OCI-LY7 (cell line): ENCODE data around the gene MKS1. TPM values are rescaled to one million over a fixed set of nuclear protein-coding genes. Genes with fewer than 3 reads are reported as not detected.
A peak's percentile ranks its signal among the peaks of the same experiment; 100 is the strongest.

Experiments used
- Bru-seq: library from RNA; stranded (reverse); fragments of 400-500 nt; gene quantifications from one replicate; lab custom pipeline; 2021; lab: Mats Ljungman, UMichigan
- BruChase-seq, 2 experiments: library from RNA; stranded (reverse); fragments of 400-500 nt; gene quantifications; one replicate each; lab custom pipeline; 2021; lab: Mats Ljungman, UMichigan
- BruUV-seq: library from RNA; stranded (reverse); fragments of 400-500 nt; replicated peaks from 2 replicates; lab custom pipeline; 2021; lab: Mats Ljungman, UMichigan
- CTCF ChIA-PET: fragments of 300-600 bp; sonication (Branson Sonifier 250); formaldehyde crosslinking; loops from one replicate; lab custom pipeline; 2022; ENCODE audit warnings: antibody characterized with exemption; ENCODE audit not compliant: unreplicated experiment; lab: Charles Lee
- POLR2A ChIA-PET: fragments of 300-600 bp; sonication (Branson Sonifier 250); formaldehyde crosslinking; loops from one replicate; lab custom pipeline; 2022; ENCODE audit warnings: antibody characterized with exemption; lab: Charles Lee
- DNase-seq: peaks from one replicate; pipeline ENCODE4 v3.0.0-alpha.2; 2015; ENCODE audit warnings: low spot score
- H2AFZ ChIP-seq: fragments of 200-600 bp; sonication (generic), shearing (Covaris generic); 2 replicates; pipeline ENCODE4 v1.6.1; 2014; ENCODE audit warnings: mild to moderate bottlenecking, antibody characterized with exemption, low read length, moderate library complexity
- H3K27ac ChIP-seq: fragments of 200-600 bp; sonication (generic); 2 replicates; pipeline ENCODE4 v1.5.1; 2014; ENCODE audit warnings: mixed run types, low read depth, mild to moderate bottlenecking, moderate library complexity, low read length, inconsistent platforms; ENCODE audit not compliant: poor library complexity, severe bottlenecking
- H3K36me3 ChIP-seq: fragments of 200-600 bp; sonication (generic); 2 replicates; pipeline ENCODE4 v1.6.1; 2014; ENCODE audit warnings: mild to moderate bottlenecking, antibody characterized with exemption, low read length, moderate library complexity, mixed read lengths; ENCODE audit not compliant: insufficient read depth
- H3K4me1 ChIP-seq: fragments of 200-600 bp; sonication (generic); 2 replicates; pipeline ENCODE4 v1.5.1; 2014; ENCODE audit warnings: mild to moderate bottlenecking, low read length; ENCODE audit not compliant: insufficient read depth, poor library complexity, severe bottlenecking
- H3K4me2 ChIP-seq: fragments of 200-600 bp; sonication (generic); 2 replicates; pipeline ENCODE4 v1.6.1; 2014; ENCODE audit warnings: mild to moderate bottlenecking, low read length
- H3K4me3 ChIP-seq: fragments of 200-600 bp; sonication (generic); 2 replicates; pipeline ENCODE4 v1.5.1; 2014; ENCODE audit warnings: mild to moderate bottlenecking, low read depth, low read length; ENCODE audit not compliant: poor library complexity, severe bottlenecking
- H3K79me2 ChIP-seq: fragments of 200-600 bp; sonication (generic); 2 replicates; pipeline ENCODE4 v1.6.1; 2016; ENCODE audit warnings: low read depth, mild to moderate bottlenecking, low read length, moderate library complexity, mixed read lengths; ENCODE audit not compliant: insufficient read depth
- H3K9me2 ChIP-seq: fragments of 200-600 bp; sonication (generic); 2 replicates; pipeline ENCODE4 v1.6.1; 2016; ENCODE audit warnings: mild to moderate bottlenecking, low read length, mixed read lengths; ENCODE audit not compliant: insufficient read depth
- H3K9me3 ChIP-seq: fragments of 200-600 bp; sonication (generic); 2 replicates; pipeline ENCODE4 v1.6.1; 2014; ENCODE audit warnings: mild to moderate bottlenecking, mixed run types, low read length, mixed read lengths
- H4K20me1 ChIP-seq: fragments of 200-600 bp; sonication (generic); 2 replicates; pipeline ENCODE4 v1.6.1; 2014; ENCODE audit warnings: mild to moderate bottlenecking, antibody characterized with exemption, low read length, moderate library complexity, mixed read lengths; ENCODE audit not compliant: insufficient read depth
- EZH2phosphoT487 ChIP-seq: fragments of 200-600 bp; sonication (generic); IDR thresholded peaks from 2 replicates; pipeline ENCODE4 v1.6.1; 2018; ENCODE audit warnings: low read depth, borderline replicate concordance, mild to moderate bottlenecking, mixed run types, antibody characterized with exemption, low read length, moderate library complexity, mixed read lengths
- intact Hi-C: fragments of 100-400 bp; cut with micrococcal nuclease; formaldehyde crosslinking; loops from one replicate; pipeline ENCODE4 v1.10.0; 2022; ENCODE audit not compliant: unreplicated experiment
- long read RNA-seq: library from polyadenylated mRNA; stranded (forward); transcript quantifications from one replicate; pipeline ENCODE4 v2.0.0, GENCODE V29; 2022
- total RNA-seq, 2 experiments: library from RNA; depleted of rRNA in 1 of 2; stranded (reverse); fragments of >200 nt in 1 of 2; shearing (Covaris generic) in 1 of 2; gene quantifications; 2 replicates each; pipeline ENCODE4 v1.2.3, GENCODE V29; 2014 to 2022
- TF ChIP-seq, protein P1 (sequence below): fragments of 200-600 bp; sonication (generic); conservative IDR thresholded peaks from 2 replicates; pipeline ENCODE4 v1.5.1; 2014; ENCODE audit warnings: mild to moderate bottlenecking, antibody characterized with exemption, low read length, moderate library complexity, mixed read lengths

MKS1 gene
- 0.54 and 0.69 TPM in 2 replicates for total RNA-seq (2014; rRNA removed; shearing (Covaris generic))
- total RNA-seq (2022), result 21.6 and 26.9 TPM in 2 replicates
- Bru-seq, nascent RNA, result percentile 53 among the genes with signal in this experiment
- BruChase-seq, experiment 1, labeled RNA remaining after a 6-hour chase, result percentile 52 among the genes with signal in this experiment
- BruChase-seq, experiment 2, labeled RNA remaining after a 2-hour chase, result percentile 54 among the genes with signal in this experiment
- long read RNA-seq, transcript MKS1-202 (18 exons, 2,397 nt), result major isoform, 26 of 51 reads
- long read RNA-seq, partial matches to known transcripts, result 3 of 51 reads
- long read RNA-seq, other reads (novel, unspliced or antisense), result 20 of 51 reads

DNA sequence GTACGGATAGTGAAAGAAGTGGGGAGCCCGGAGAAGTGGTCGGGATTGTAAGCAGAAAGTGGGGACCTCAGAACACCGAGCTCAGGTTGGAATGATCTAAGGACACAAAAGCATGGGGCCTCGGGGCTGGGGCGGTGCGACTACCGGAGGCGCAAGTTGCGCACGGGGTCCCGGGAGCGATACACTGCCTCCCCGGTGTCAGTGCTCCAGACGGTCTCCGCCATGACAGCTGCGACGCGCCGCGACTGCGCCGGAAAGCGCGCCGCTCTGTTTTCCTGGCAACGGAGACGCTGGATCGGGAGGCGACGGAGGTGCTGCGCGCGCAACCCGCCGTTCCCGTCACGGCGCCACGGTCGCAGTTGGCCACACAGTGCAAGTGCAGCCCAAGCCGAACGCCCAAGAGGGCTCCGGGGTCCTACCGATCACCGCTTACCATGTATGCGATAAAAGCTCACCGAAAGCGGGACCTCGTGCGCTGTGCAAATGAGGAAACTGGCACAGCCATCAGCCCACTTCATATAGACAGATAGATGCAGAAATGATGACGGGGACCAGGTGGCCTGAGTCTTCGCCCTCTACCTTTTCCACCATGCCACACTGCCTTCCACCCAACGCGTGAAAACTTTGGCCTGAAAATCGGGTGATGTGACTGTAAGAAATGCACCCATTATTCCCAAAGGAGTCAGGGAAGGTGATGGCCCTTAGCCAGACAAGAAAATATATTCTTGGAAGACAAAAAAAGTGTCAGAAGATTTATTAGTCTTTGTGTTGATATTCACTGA is at the start of gene MKS1:
Gene MKS1 (minus strand): TSS at position 249 of the 782 bp plus-strand sequence. CDS start 25 bp downstream, at position 224.
- Histone ChIP-seq H3K4me1 (peaks cover 13% of the 10 kb centered on the region), H3K4me2 (peak within 1 kb of the TSS; percentile 62), H3K9me3 (no peaks in the 10 kb centered on the region), H2AFZ (peak within 1 kb of the TSS; percentile 86; the same call in 1 of the 2 replicates), H3K36me3 (no peaks in the 10 kb centered on the region), H3K79me2 (no peaks in the 10 kb centered on the region), H3K9me2 (no peaks in the 10 kb centered on the region), H3K27ac (no peak within 1 kb of the TSS), H3K4me3 (peak within 1 kb of the TSS; percentile 51), H4K20me1 (no peaks in the 10 kb centered on the region)
- intact Hi-C loops, result no loop called here
- TF ChIP-seq EZH2phosphoT487, result no peak
- TF ChIP-seq, protein P1, sequence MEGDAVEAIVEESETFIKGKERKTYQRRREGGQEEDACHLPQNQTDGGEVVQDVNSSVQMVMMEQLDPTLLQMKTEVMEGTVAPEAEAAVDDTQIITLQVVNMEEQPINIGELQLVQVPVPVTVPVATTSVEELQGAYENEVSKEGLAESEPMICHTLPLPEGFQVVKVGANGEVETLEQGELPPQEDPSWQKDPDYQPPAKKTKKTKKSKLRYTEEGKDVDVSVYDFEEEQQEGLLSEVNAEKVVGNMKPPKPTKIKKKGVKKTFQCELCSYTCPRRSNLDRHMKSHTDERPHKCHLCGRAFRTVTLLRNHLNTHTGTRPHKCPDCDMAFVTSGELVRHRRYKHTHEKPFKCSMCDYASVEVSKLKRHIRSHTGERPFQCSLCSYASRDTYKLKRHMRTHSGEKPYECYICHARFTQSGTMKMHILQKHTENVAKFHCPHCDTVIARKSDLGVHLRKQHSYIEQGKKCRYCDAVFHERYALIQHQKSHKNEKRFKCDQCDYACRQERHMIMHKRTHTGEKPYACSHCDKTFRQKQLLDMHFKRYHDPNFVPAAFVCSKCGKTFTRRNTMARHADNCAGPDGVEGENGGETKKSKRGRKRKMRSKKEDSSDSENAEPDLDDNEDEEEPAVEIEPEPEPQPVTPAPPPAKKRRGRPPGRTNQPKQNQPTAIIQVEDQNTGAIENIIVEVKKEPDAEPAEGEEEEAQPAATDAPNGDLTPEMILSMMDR, result peak; percentile 59
- no TSS peak for BruUV-seq
- POLR2A ChIA-PET, result interaction anchor here (0.6 to 1.2 kb wide), 4 partner anchors 11 to 61 kb away, joined by 3 read pairs; no protein-coding TSS in a partner anchor
- peak; percentile 70 for DNase-seq
- CTCF ChIA-PET, result no interaction called here

DNA sequence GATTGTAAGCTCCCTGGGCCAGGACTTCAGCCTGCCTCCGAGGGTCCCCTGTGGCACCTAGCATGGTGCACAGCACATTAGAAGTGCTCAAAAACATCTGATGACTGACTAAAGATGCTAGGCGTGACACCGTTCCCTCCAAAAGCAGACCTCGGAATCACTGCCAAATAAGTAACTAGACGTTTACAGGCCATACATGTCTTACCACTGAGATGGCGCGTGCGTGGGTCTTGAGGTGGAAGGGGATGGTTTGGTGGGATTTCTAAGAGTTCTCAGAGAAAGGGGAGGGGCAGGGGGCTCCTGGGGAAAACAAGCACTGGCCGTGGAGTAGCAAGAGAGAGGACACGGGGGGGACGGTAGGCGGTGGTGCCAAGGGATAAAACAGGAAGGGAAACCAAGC is 49.3 kb upstream of the MKS1 start:
- H4K20me1 ChIP-seq, result no peaks in the 10 kb centered on the region
- H3K27ac ChIP-seq, result no peak overlapping the region
- H3K79me2 ChIP-seq, result no peaks in the 10 kb centered on the region
- intact Hi-C loops, result no loop called here
- no peak for TF ChIP-seq EZH2phosphoT487
- TF ChIP-seq, protein P1, result no peak
- BruUV-seq, result no TSS peak
- no peaks in the 10 kb centered on the region for H3K36me3 ChIP-seq
- no peaks in the 10 kb centered on the region for H3K4me1 ChIP-seq
- POLR2A ChIA-PET, result no interaction called here
- H3K4me2 ChIP-seq, result no peak overlapping the region
- no peaks in the 10 kb centered on the region for H3K9me3 ChIP-seq
- CTCF ChIA-PET, result no interaction called here
- no peak overlapping the region for H2AFZ ChIP-seq
- no peaks in the 10 kb centered on the region for H3K9me2 ChIP-seq
- DNase-seq, result no peak
- H3K4me3 ChIP-seq, result no peak overlapping the region
